HG03097 (cell line): ENCODE results near the gene GALNT18.

Experiments used
- ATAC-seq: cut with Tn5 transposase; IDR thresholded peaks from one replicate; pipeline ENCODE4 v1.9.1; 2021; ENCODE audit not compliant: unreplicated experiment, low FRiP score

Gene GALNT18

DNA sequence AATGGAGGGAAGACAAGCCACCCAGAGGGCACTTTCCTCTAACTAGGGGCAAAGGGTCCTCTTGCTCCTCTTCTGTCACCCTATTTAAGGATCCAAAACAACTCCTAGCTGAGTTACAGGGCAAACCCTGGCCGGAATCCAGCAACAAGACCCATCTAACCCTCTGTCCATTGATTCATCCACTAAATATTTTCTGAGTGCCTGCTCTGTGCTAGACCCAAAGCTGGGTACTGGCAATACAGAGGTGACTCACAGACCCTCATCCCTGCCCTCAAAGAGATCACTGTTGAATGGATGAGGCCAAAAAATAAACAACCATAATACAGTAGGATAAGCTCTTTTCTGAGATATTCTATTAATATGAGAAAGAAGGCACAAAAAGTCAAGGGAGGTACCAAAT lies 4.3 kb upstream of the GALNT18 start:
- no peak for ATAC-seq

DNA sequence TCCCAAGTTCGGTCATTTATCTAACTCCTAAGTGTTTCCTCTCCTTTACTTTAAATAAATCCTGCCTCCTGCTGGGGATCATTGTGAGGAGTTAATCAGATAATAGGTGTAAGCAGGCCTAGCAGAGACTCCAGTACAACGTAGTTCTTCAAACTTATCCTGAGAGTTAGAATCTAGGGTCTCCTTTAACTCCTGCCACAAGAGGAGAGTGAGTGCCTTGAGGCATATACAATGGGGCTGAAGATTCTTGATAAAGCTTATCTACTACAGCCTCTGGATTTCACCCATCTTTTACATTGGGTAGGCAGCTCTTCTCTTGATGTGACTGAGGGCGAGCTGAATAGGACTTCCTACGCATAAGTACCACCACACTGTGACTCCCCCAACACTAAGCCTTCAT lies 3.1 kb upstream of the GALNT18 start:
- no peak for ATAC-seq

DNA sequence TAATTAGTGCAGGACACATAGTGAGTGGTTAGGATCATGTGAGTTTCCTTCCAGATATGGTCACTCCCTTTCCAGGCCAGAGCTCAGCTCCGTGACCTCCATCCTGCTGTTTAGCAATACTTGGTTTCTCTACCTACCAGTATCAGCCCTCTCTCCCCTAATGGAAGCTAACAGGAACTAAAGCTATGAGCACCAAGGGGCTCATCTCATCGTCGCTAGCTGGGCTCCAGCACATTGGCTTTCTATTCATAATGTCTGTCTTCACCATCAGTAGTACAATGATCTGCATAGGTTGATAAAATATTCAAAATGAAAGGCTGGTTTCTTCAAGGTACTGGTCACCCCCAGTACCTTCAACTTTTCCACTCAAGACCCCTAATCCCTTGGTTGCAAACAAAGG lies 2.4 kb upstream of the GALNT18 start:
- no peak for ATAC-seq

DNA sequence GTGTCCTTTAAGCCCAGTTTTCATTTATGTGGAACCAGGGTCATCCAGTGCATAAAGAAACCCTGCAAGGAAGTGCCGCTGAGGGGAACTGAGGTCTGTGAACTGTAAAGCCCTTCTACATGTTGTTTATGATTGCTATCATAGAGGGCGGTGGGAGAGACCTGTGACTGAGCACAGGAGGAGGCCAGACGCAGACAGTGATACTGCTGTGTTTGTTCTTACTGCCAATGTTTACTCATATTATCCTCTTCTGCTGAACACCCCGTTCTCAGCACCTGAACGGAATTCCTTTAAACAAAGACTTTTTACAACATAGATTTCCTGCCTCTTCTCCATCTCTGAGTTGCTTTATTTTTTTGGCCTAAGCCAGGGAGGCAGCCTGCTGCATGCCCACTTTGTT lies 967 bp upstream of the GALNT18 start:
- no peak for ATAC-seq

DNA sequence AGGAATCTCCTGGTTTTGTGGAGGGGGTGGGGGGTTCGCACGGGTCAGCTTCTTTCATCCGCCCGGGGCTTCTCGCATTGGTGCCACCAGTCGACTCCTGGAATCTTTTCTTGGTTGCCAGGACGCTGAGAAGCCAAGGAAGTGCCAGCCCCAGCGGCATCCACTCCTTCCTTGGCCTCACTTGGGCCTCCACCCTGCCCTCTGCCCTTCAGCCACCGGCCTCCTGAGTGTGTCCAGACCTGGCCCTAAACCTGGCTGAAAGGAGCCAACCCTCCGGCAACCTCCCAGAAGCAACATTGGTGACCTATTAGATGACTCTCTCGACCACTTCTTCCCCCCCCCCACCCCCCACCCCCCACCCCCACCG lies 518 bp upstream of the GALNT18 start:
- ATAC-seq = no peak

DNA sequence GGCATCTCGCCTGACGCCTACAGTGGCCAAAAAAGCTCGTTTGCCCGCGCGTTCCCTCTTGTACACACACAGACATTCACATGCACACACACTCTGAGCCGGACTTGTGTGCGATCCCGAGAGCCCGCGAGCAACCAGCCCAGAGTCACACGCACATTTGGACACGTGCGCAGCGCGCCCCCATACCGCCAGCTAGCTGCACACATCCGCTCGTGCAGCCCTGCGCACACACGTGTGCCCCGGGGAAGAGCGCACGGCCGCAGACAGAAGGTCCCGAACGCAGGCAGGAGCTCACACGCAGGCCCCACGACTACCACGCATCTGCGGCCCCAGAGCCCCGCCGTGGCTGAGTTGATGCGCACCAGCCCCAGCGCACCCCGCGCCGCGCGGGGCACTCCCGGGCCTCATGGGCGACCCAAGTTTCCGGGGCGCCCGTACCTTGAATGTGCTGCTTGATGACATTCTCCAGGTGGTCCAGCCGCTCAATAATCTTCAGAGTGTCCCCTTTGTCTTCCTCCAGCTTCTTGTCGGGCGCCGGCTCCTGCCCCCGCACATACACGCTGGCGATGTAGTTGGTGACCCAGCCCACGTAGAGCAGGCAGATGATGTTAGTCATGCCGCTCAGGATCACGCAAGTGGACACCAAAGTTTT lies 758 bp downstream of the GALNT18 start:
- ATAC-seq = no peak

DNA sequence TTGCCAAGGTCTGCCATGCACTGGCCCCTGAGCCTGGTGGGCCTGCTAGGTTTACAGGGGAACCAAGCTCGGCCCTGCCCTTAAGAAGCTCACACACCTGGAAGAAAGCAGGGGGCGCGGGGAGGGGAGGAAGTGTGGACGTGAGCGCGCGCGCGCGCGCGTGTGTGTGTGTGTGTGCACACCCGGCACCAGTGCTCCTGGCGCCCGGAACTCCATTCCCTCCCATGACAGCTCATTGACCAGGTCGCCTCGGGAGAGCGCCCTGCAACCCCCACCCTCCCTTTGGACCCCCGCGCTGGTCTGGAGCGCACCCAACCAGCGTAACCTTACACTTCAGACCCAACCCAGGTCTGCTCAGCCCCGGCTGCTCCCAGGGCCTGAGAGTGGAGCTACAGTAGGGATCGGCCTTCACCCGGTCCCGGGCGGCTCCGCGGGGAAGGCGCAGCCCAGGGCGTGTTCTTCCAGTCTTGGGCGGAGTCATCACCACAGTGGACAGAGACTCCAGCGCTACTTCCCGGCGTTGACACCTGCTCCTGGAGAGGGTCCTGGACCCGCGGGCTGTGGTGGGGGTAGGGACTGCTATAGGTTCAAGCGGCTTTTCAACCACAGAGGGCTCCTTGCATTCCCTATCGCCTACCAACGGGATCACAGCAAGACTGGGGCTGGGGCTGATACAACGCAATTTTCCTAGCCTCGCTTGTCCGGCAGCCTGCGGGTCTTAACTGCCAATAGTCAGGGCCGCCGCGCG lies 1.5 kb downstream of the GALNT18 start:
- ATAC-seq = no peak

DNA sequence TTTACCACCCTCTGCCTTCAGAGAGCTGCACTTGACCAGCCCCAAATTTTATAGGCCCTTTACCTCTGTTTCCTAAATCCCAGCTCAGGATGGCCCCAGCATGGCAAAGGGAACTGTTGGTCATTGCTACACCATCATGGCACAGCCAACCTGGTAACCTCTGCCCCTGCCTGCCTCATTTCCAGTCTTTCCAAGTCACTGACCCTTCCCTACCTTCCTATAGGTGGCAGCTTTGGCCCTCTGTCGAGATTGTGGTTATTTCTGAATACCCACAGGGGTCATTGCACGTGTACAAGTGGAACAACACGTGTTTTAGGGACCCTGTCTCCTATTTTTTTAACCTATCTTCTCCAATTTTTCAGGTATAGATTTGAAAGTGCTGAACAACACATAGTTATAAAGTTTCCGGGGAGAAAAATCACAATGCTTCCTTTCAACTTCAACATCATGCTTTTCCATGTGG lies 2.8 kb downstream of the GALNT18 start:
- ATAC-seq = no peak

DNA sequence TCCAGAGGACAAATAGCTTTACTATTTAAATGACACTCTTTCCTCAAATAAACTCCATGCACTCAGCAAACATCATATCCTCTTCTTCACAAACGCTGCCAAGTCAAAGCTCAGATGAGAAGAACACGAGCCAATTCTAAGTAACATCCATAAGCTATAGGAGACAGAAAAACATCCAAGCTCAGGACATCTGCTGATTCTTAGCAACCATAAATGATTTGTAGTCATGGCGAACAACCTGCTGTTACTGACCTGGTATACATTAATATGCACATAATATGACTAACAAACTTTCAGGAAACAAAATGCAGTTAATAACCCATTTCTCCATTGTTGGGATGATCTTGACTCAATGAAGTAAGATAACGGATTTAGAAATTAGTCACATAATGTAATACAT lies 6.7 kb downstream of the GALNT18 start:
- ATAC-seq = no peak

DNA sequence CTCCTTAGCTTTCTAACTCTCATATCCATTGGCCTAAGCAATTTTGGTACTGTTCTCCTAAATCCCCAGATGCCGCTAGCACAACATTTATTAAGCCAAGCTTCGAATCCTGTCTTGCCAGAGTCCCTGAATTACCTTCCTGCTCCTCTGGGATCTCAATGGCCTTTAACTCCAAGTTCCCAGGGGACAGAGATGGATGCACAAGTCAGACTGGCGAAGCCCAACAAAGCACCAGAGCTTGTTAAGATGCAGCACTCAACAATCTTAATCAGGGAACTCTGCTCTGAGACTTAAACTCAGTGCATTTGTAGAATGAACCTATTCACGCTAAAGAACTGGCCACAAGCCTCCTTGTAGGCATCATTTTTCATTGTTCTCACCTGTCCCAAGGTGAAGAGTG lies 9.4 kb downstream of the GALNT18 start:
- ATAC-seq = no peak

DNA sequence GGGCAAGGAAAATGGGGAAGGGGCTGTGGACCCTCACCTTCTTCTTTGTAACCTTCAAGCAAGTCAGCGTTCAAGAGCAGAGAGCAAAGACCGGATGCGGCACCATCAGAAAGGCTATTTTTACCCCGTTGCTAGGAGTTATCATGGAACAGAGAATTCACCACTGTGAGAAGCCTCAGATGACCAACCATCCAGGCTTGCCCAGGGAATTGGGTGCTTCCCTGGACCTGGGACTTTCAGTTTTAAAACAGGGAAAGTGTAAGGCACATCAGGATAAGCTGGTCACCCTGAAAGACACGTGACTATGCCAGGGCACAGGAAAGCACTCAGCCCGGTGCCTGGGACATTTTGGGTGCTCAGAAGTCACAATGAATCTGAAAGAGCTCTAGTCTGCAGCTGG lies 10.4 kb downstream of the GALNT18 start:
- no peak for ATAC-seq

DNA sequence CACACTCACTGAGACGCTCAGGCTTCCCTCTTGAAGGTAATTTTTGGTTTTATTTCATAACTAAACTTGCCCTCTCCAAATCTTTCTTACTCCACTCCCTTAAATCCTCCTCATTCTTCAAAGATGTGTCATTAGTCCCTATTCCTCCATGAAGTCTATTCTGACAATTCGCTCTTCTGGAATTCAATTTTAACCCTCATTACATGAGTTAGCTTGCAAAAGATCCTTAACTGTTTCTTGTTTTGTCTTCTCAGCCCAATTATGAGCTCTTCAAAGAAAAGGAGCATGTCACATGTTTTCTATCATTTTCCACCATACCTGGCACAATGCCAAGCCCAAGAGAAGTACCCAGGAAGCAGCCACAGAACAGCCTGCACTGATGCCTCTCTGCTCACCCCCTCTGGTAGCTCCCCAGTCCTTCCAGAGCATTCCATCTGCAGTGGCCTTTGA lies 13.0 kb downstream of the GALNT18 start:
- ATAC-seq = no peak

DNA sequence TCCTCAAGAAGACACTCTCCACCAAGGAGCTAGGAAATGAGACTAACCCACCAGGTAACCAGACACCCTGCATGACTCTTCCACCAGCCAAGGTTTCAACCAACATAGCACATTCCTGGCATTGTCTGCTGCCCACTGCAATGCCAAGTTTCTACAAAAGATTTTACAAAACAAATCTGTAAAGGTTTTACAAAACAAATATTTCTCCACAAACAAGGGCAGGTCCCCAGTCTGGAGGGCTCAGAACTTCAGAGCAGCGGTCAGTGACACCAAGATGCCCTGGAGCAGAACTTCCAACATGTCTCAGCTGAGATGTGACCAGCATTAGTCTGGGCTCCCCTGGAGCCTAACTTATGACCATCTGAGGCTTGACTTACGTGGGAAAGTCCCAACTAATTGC lies 14.0 kb downstream of the GALNT18 start:
- ATAC-seq = no peak

DNA sequence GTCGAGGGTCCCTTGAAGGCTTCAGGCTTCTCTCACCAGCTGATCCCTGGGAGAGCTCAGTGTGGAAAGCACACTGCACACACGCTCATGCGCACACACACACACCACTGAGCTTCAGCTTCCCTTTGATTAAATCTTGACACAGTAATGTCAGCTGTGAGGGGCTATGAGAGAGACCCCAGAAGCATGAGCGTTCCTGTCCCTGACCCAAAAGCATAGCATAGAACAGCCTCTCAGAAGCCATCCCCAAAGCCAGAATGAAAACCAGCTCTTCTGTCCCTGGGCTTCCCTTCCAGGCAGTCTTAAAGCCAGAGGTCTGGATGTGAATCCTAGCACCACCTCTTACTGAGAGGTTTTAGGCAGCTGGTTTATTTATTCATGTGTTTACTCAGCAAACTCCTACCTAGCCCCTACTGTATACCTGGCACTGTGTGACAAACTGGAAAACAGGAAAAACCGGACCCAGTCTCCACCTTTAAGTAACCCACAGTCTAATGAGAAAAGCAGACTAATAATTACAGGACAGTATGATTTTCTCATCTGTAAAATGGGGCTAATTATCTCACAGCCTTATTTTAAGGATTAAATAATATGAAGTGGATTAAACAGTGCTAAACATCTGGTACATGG lies 15.9 kb downstream of the GALNT18 start:
- no peak for ATAC-seq

DNA sequence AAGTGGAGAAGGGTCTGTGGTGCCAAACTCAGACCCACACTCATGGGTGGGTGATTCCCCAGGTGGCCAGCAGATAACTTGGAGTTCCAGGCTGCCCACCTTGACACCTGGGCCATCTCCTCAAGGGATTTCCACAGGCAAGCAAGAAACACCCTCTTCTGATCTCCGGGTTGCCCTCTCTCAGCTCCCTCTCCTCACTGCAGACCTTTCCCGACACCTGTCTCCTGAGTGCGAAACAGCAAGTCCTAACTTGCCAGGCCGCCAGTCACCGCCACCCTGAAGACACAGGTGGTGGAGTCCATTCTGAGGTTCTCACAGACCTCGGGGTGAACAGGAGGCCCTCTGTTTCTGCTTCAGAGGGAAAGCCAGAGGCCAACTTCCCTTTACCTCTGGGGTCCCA lies 16.6 kb downstream of the GALNT18 start:
- no peak for ATAC-seq

DNA sequence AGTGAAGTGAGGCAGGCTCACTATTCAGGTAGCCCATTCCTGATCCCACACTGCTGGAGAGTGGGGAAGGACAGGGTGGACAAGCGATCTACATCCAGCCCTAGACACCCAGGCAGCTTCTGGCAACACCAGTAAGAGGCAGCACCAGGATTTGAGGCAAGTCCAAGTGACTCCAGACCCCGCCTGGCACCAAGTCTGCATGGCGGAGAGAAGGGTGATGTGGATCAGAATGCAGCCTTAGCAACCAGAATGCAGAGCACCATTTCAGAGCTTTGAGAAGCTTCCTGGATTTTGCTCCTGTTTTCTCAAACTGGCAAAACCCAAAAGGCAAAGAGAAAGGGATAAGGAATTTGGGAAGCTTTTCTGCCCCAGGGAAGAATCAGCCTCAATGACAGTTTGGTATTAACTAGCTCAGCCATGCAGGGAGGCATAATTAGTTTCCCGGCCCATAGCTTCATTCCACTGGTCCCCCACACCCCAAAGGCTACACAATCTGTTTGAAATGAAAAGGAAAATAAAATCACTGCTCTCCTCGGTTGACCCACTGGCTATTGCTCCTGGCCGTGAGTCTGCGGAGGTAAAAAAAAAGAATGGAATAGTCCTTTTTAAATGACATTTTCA lies 17.3 kb downstream of the GALNT18 start:
- ATAC-seq = no peak

DNA sequence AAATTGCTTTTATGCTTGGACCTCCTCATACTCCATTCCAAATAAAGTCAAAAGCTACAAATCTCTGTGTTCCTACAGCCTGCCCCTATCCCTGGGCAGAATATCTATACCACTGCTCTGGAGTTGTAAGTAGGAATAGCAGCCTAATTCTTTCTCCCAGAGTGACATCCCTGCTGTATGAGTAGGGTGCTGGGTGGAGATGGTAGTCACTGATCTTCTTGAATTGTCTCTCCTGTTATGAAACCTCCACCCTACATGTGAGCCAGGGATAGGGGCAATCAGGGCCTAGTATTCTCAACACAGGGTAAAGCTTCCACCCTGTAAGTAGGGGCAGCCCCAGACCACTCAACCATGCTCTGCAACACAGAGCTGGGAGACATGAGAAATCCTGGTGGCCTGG lies 19.8 kb downstream of the GALNT18 start:
- no peak for ATAC-seq

DNA sequence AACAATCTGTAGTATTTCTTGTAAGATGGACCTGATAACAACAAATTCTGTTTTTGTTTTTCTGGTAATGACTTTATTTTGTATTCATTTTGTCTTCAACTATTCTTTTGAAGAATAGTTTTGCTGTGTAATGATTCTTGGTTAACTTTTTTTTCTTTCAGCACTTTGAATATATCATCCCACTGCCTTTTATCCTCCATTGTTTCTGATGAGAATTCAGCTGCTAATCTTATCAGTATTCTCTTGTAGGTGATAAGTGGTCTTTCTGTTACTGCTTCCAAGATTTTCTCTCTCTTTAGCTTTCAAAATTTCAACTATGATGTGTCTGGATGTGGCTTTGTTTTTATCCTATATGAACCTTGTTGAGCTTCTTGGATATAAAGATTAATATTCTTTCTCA lies 21.5 kb downstream of the GALNT18 start:
- no peak for ATAC-seq

DNA sequence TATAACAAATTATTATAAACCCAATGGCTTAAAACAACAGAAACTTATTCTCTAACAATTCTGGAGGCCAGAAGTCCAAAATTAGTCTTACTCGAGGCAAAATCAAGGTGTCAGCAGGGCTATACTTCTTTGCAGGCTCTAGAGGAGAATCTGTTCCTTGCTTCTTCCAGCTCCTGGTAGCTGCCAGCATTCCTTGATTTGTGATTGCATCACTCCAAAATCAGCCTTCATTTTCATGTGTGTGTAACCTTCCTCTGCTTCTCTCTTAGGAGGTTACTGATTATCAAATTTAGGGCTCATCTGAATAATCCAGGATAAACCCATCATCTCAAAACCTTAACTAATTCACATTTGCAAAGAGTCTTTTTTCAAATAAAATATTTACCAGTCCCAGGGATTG lies 23.6 kb downstream of the GALNT18 start:
- ATAC-seq = no peak

DNA sequence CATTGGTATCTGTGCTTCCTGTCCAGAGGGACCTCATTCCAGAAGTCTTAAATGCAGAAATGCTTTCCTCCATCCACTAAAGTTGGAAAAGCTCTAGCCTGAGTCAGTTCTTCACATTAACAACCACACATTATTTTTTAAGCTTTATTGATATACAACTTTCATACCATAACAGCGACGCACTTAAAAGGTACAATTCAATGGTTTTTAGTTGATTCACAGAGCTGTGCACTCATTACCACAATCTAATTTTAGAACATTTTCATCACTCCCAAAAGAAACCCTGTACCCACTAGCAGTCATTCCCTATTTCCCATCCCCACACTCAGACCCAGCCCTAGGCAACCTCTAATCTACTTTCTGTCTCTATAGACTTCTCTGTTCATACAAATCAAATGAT lies 27.6 kb downstream of the GALNT18 start:
- no peak for ATAC-seq

DNA sequence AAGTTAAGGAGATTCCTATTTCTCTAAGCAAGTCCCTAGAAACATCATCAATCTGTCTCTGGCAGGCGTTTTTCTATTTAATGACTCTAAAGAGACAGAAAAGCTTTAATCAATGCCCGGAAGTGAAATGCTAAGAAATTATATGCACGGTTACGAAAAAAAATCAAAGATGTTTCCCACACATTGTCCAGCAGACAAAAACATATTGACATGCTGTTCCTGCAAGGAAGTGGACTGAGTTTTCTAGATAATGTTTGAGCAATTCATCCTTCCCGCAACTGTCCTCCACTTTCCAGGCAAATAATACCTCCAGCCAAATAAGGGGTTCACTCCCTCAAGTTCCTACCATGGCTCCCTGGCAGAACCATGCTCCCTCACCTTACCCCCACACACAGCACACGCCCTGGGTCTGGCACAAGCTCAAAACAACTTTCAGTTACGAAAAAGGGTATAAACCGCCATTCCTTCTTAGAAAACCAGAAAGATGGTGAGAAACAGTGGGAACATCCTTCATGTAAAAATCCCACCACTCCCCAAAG lies 29.6 kb downstream of the GALNT18 start:
- no peak for ATAC-seq
